T-helper 1 cell (primary cell): ENCODE measurements around the gene BRD3.

Experiments
- DNase-seq, 5 donors: peaks; one replicate each; pipeline ENCODE4 v3.0.0-alpha.2; 2012 to 2020

The BRD3 gene

DNA sequence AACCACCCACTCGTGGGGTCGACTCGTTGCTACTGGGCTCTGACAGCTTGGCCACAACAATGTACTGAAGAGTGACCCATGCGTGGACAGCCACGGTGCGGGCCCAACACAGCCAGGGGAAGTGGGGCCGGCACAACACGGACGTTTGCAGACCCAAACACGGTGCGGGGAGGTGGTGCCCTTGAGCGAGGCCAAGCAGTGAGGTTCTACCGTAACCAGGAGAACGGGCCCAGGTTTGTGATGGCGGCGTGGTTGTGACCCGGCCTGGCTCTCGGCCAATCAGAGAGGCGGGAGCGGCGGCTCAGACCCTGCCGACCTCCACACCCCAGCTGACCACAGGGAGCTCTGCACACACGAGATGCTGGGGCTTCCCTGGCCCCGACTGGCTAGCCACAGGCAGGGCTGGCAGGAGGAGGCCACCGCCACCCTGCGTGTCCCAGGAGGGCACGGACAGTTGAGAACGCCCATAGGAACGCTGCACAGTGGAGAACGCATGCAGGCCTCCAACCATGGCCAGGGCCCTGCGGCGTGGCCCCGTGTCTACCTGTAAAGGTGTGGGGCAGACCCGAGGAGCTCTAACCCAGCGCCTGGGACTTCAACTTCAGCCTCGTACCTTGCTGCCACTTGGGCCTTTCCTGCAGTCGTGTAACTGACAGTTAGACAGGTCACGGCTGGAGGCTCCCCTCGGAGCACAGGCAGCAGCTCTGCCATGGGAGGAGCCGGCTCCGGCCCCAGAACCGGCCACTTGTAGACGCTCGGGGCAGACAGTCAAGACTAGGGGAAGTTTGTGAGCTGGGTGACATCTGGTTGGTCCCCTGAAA, 13.7 kb downstream of the BRD3 start:
- peak in 1 of 5 donors; percentile 6 for DNase-seq

DNA sequence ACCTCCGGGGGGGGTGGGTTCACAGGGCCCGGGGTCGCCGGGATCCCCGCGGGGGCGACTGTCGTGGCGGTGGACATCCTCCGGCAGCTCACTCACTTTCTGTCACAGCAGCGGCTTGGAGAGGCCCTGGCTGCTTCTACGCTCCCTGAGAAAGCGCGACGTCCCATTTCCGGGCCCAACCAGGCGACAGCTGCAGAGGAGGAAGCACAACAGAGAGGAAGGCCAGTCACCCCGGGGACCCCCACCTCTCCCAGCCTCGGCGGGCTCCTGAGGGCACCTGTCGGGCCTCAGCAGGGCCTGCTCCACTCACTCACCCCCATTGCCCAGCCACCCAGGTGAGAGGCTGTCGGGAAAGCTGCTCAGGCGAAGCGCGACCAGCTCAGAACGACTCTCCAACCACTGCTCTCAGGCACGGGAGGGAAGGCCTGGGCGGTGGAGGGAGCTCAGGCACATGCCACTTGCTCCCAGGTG, 14.4 kb downstream of the BRD3 start:
- no peak for DNase-seq

DNA sequence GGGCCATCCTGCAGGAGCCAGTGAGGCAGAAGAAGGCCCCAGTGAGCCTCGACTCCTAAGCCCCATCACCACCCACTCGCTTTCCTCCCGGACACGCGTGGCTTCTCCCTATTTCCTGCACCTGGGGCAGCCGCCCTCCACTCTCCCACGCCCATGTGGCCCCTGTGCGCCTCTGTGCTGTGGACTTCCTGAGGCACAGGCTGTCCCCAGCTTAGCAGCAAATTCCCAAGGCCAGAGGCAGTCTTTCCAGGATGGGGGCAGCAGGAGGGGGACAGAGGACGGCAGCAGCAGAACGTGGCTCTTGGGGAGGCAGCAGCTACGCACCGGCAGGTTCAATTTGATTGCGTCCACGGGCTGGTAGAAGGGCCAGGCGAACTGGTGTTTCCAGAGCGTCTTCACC, 14.9 kb downstream of the BRD3 start:
- DNase-seq, result no peak

DNA sequence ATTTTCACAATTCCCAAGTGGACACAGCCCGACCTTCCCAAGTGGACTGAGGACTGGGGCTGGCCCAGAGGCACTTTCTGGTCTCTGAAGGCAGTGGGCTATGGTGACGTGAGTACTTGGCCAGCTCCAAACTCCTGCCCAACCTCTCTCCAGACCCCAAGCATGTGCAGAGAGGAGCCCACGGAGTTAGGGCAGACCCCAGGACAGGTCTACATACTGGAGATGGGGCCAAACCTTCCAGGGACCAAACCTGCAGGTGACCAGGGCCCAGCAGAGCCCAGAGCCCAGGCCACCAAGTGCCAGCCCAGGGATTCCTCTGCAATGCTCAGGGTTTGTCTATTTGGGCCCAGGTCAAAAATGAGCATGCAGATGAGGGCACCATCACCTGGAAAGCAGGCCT, 15.3 kb downstream of the BRD3 start:
- no peak for DNase-seq

DNA sequence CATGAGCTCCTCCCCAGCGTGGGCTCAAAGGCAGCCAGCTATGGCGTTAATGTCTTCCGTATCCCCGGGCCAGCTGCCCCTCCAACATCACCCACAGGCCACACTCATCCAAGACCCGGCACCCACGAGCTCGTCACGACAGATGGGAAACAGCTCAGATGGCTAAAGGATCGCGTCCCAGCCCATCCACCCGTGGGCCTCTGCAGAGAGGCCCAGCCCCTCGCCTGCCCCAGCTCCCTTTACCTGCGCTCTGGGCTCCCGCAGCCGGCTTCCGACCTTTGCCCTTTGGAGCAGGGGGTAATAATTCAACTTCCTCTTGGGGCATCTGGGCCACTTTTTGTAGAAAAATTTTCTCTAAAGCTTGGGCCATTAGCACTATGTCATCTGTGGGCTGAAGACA, 16.5 kb downstream of the BRD3 start:
- no peak for DNase-seq

DNA sequence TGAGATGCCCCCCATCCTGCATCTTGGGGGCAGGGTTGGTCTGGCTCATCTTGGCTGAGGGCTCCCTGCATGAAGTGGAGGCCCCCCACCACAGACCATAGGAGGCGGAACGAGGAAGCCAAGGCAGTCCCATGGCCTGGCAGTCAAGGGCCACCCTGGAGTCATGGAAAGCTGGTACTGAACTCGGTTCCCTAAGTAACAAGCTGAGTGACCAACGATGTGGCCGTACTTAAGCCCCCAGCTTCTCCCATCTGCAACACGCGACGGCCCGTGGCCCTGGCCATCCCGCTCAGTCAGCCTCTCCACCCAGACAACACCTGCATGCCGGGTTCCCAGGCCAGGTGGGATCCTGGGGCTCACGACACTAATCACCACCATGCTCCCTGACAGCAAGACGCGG, 17.1 kb downstream of the BRD3 start:
- DNase-seq, result no peak

DNA sequence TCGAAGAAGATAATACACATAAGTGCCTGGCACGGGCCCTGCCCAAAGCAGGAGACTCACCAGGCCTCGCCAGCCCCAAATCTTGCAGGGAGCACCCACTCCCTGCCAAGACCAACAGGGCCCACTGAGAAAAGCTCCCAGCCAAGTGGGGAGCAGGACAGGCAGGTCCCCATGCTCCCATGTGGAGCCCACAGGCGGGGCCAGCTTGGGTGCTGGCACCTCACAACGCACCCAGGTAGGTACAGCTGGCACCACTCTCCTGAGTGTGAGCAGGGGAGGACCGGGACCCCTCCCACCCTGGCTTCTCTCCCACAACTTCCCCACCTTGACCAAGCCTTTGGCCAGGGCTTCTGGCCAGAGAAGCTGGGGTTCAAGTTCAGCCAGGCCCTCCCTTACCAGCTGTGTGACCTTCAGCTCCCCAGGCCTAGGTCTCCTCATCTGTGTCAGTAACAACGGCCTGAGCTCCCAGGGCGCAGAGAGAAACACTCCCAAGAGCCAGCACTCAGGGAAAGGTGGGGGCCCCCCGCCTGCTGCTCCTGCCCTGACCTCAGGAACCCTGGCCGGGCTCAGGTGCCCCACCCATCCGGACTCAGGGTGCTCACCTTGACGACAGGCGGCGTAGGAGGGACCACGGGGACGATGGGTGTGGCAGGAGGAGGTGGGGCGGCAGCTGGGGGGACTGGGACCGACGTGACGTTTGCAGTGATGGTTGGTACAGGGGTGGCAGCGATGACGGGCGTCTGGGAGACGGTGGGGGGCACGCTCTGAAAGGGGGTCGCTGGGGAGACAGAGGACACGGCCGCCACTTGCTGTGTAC, 17.8 kb downstream of the BRD3 start:
- DNase-seq, result no peak

DNA sequence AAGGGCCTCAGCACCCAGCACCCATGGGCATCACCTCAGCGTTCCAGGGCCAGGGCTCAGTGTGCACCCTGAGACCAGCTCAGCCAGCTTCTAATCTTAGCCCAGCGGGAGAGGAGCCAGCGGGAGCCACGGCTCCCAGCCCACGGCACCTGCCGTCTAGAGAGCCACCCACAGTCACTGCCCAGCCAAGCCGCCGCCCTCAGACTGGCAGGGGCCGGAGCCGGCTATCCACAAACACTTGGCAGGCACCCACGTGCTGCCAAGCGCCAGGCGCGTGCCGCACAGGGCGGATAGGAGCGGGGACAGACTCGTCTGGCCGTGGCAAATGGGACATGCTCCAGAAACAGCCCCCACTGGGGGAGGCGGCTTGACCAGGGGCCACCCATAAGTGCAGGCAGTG, 18.6 kb downstream of the BRD3 start:
- DNase-seq, result no peak

DNA sequence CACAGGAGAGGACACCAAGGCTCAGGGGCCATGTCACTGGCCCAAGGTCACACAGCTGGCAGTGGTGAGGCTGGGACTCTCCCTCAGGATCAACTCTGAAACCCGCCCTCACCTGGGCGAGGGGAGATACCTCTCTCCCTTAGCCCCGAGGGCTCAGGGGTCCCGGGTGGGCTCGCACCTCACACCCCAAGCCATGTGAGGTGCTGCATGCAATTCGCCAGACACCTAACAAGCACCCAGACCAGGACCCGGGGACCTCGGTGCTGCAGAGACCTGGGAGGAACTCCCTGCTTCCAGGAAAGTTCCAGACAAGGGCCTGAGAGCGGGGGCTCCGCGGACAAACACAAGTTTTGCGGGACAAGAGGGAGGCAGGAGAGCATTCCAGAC, 19.3 kb downstream of the BRD3 start:
- no peak for DNase-seq

DNA sequence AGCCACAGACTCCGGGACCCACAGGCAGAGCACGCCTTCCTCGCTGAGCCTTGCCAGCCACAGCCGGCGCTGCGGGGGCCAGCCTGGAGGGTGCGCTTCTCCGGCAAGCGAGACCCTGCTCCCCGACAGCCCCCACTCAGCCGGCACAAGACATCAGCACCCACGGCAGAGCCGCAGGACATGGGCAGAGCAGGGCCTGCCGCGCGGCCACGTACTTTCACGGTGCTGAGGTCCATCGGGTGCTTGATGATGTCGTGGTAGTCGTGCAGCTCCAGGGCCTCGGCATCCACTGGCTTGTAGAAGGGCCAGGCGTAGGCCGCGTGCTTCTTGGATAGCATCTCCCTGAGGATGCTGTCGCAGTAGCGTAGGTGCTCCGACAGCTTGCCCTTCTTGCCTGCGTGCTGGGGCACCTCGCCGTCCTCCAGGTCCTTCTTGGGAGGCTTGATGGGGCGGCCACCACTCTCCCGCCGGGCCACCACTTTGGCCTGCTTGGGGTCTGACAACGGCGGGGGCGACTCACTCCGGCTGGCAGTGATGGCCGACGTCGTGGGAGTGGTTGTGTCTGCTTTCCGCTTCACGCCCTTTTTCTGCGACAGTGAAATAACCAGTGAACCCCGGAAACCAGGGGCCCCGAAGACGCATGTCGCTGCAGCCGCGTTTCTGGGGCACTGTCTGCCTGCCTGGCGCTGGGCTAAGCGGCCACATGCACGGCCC, 19.8 kb downstream of the BRD3 start:
- DNase-seq, result no peak

DNA sequence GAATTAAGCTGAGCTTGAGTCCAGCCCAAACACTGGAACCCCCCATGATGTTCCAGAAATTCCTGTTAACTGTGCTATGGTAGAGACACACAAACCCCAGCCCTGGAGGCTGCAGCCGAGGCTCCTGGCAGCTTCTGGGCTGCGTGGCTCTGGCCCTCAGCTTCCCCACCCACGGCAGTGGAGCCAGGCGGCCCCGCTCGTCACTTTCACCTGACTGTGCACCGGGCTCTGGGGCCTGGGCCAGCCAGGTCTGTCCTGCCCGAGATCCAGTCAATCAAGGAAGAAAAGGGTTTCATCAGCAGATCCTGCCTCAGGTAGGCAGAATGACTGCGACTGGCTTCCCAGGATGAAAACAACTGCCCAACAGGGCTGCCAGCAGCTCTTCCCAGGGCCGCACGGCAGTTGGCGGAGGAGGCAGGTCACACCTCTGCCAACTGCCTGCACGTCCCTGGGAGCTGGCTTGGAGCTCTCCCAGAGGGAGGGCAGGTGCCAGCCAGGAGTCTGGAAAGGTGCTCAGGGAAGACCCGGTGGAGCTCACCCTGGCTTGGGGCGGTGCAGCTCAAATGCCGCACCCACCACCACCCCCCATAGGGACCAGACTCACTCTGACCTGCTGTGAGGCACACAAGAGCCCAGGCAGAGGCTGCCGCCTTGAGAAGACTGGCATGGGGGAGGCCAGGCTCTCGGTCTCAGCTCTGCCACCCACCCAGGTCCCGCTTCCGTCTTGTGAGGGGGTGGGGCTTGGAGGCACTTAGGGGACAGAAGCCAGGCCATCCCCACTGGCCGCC, 20.7 kb downstream of the BRD3 start:
- DNase-seq, result no peak

DNA sequence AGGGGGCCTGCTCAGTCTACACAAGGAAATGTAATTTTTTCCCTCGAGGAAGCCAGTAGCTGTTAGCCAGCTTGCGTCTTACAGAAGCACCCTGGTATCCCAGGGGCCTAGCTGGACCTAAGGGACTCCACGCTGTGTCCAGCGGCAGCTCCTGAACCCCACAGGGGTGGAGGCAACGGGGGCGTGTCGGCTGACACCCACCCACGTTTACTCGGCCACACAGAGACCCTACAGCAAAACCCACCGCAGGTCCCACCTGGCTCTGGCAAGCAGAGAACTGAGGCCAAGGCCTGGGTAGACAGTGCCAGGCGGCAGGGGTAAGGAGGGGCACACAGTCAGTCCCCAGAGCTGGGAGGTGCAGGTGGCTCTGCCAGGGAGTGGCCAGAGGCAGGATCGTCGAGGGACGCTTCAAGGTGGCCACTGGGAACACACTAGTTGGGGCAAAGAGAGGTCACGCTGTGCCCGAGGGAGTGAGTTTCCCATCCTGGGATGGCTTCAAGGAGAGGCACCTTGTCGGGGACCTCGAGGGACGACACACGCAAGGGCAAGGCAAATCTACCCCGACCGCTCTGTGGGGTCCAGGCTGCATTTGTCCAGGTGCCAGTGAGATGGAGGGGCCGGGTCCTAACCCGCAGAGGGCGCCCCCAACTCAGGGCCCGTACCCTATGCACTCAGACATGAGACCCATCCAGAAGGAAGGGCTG, 21.8 kb downstream of the BRD3 start:
- DNase-seq, result no peak

DNA sequence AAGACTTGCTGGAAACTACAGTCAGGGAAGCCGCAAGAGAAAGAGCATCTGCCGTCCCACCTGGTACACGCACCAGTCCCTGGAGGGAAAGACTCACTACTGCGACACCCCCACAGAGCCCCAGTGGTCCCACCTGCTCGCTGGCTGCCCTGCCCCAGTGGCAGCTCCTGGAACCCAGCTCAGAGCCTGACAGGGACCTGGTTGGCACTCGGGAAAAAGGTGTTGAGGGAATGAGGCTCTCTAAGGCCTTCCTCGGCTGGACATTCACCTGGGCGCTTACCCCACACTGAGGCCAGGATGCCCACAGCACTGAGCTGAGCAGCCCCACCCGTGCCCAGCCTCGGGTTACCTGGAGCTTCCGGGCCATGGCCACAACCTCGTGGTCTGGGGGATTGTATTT, 22.9 kb downstream of the BRD3 start:
- DNase-seq, result no peak

DNA sequence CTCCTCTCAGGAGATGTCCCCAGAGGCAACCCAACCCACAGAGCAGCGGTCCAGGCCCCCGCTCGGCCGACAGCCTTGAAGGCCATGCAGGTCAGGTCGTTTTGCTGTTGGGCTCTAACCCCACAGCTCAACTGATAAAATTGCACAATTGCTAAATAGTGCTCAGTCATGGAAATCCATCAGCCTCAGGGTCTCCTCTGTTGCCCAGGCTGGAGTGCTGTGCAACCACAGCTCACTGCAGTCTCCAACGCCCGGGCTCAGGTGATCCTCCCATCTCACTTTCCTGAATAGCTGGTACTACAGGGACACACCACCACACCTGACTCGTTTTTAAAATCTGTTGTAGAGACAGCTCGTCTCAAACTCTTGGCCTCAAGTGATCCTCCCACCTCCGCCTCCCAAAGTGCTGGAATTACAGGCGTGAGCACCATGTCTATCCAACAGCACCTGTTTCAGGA, 24.3 kb downstream of the BRD3 start:
- DNase-seq, result no peak

DNA sequence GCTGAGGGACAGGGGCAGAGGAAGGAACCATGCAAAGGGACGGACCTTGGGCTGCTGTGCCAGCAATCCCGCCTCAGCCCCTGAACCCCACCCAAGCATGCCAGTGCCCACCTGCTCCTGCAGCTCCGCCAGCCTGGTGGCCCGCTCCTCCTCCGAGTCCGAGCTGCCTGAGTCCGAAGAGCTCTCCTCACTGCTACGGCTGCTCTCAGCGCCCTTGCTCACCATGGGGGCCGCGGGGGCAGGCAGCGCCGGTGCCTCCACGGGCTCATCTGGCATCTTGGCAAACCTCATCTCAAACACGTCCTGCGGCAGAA, 26.2 kb downstream of the BRD3 start:
- DNase-seq, result no peak

DNA sequence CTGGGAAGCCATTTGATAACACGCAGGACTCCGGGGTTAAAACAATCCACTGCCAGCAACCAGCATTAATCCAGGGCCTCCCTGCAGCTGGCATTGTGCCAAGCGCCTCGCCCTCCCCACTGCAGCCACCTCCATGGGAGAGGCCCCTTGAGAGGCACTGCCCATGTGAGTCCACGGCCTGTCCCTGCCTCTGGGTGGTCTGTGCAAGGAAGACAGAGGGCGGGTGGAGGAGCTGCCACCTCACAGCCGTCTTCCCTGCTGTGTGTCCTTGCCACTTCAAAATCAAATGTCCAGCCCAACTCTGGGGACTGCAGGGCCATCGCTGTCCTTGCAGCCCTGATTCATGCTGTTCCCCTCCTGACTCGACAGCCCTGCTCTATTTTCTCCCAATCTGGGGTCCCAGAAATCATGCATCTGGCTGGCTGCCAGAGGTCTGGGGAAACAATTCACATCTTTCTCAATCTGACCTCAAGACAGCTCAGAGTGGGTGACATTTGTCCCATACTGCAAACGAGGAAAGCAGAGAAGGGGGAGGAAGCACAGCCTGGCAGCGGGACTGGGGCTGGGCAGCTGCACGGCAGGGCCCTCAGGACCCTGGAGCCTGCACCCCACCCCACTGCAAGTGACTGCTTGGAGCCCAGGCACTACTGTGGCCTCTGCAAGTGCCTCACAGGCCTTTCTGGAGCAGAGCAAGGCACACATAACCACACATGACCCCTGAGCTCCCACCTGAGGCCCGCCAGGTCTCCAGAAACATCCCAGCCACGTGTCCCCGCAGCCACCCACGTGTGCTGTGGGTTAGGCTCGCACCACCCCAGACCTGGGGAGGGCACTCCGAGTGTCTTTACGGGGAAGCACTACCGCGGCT, 26.8 kb downstream of the BRD3 start:
- no peak for DNase-seq

DNA sequence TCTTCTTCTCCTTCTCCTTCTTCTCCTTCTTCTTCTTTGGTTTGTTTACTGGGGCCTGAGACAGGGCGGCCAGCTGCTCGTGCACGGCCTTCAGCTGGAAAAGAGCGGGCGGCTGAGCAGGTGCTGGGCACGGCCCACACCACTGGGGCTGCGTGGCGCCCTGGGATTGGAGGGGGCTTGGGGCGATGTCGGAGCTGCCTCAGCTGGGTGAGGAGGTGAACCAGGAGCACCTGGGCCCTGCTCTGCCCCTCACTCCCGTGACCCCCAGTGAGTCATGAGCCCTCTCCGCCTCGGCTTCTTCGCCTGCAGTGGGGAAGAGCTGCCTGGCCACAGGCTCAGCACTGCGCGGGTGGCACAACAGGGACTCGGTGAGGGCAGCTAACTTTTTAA, 27.7 kb downstream of the BRD3 start:
- DNase-seq, result no peak

DNA sequence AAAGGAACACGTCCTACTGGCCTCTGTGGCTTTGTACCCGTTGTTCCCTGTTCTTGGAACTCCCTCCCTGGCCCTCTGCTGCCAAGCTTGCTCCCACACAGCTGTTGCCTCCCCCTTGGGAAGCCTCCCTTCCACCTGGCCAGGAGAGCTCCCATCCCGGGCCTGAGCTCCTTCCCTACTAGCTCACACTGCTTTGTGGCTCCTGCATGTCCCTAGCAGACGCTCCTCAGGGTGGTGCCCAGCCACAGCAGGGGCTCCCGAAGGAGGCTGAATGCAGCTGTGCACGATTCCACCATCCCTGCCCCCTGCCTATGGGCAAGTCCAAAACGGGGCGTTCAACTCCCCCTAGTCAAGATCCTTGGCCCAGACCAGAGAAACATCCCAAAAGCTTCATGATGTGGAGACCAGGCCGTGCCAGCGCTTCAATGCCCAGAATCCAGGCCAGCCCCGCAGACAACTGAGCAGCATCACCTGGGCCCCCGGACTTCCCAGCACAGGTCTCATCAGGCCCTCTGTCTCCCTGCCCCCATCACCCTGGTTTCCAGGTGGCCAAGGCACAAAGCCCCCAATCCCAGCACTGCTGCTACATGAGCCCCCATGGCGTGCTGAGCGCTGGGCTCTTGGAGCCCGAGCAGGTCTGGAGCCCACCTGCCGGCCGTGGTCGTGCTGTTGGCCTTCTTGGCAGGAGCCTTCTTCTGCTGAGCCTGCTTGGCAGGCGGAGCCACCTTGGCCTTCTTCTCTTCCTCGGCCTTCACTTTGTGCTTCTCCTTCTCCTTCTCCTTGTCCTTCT, 28.2 kb downstream of the BRD3 start:
- DNase-seq, result no peak

DNA sequence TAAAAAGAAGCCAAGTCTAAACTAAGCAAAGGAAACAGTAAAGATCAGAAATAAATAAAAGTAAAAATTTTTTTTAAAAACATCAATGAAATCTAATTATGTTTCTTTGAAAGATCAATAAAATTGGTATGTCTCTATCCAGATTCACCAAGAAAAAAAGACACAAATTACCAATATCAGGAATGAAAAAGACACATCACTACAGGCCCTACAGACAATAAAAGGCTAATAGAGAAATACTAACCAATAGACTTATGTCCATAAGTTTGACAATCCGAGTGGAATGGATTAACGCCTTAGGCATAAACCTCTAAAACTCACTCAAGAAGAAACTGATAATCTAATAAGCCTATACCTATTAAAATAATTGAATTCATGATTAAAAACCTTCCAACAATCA, 30.2 kb downstream of the BRD3 start:
- DNase-seq, result no peak

DNA sequence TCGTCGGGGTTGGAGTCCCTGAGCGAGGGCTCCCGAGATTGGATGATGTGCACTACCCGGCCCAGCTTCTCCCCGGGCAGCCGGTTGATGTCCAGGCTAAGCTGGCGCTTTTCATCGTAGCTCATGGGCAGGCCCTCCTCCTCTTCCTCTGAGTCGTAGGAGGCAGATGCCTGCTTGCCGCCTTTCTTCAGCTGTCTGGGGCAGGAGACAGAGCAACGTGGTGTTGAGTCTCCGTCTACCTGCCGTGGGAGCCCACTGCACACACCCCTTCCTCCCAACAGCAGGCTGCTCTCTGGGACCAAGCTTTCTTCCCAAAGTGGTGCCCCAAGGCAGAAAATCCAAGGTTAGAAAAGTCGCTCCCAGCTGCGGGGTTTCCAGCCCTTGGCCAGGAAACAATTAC, 31.7 kb downstream of the BRD3 start:
- DNase-seq, result no peak
